ENCODE results near the gene YEATS4.

DNA sequence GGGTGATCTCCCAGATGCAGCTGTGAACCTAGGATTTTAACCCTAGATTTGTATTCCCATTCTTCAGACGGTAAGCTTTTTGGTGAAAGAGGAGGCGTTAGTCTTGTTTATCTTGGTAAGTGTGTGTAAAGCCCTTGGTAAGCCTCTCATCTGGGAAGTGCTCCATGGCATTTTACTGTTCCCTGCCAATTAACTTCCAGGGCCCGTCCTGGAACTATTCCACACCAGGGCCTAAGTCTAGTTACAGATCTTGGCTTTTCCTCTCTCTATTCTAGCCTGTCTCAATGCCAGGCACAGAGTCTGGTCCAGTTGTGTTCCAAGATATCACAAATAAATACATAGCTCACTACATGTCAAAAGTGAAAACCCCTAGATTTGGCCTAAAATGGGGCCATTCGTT is 42.4 kb downstream of the YEATS4 start:
- TF ChIP-seq, protein P1, sequence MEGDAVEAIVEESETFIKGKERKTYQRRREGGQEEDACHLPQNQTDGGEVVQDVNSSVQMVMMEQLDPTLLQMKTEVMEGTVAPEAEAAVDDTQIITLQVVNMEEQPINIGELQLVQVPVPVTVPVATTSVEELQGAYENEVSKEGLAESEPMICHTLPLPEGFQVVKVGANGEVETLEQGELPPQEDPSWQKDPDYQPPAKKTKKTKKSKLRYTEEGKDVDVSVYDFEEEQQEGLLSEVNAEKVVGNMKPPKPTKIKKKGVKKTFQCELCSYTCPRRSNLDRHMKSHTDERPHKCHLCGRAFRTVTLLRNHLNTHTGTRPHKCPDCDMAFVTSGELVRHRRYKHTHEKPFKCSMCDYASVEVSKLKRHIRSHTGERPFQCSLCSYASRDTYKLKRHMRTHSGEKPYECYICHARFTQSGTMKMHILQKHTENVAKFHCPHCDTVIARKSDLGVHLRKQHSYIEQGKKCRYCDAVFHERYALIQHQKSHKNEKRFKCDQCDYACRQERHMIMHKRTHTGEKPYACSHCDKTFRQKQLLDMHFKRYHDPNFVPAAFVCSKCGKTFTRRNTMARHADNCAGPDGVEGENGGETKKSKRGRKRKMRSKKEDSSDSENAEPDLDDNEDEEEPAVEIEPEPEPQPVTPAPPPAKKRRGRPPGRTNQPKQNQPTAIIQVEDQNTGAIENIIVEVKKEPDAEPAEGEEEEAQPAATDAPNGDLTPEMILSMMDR (IDR thresholded peaks at IDR 0.05), result no peak
- no peak for TF ChIP-seq POLR2A (IDR thresholded peaks at IDR 0.05)

Data from uterus (tissue), 2 donors.